Calu3 (cell line): ENCODE results near the gene UXT. TPM values are rescaled to one million over a fixed set of nuclear protein-coding genes. Genes with fewer than 3 reads are reported as not detected.

ENCODE experiments used
- BruUV-seq: library from RNA; stranded (reverse); fragments of 400-500 nt; replicated peaks from 2 replicates; lab custom pipeline; 2021; lab: Mats Ljungman, UMichigan
- CTCF ChIA-PET: fragments of 300-600 bp; sonication (Branson Sonifier 250); formaldehyde crosslinking; loops from one replicate; lab custom pipeline; 2022; ENCODE audit warnings: antibody characterized with exemption; lab: Charles Lee
- DNase-seq: peaks from one replicate; pipeline ENCODE4 v3.0.0; 2022
- H3K27ac Mint-ChIP-seq: one replicate; pipeline ENCODE4 v1.8.0; 2022; ENCODE audit warnings: mixed read lengths; ENCODE audit not compliant: unreplicated experiment
- H3K27me3 Mint-ChIP-seq: one replicate; pipeline ENCODE4 v1.8.0; 2022; ENCODE audit warnings: mixed read lengths; ENCODE audit not compliant: unreplicated experiment
- H3K36me3 Mint-ChIP-seq: one replicate; pipeline ENCODE4 v1.8.0; 2022; ENCODE audit warnings: mild to moderate bottlenecking, moderate library complexity, mixed read lengths; ENCODE audit not compliant: insufficient read depth, unreplicated experiment
- H3K4me1 Mint-ChIP-seq: one replicate; pipeline ENCODE4 v1.8.0; 2022; ENCODE audit warnings: mild to moderate bottlenecking, low read depth, mixed read lengths; ENCODE audit not compliant: unreplicated experiment
- H3K4me3 Mint-ChIP-seq: one replicate; pipeline ENCODE4 v1.8.0; 2022; ENCODE audit warnings: mild to moderate bottlenecking, low read depth, moderate library complexity, mixed read lengths; ENCODE audit not compliant: unreplicated experiment
- H3K9me3 Mint-ChIP-seq: one replicate; pipeline ENCODE4 v1.8.0; 2022; ENCODE audit warnings: low read depth, mixed read lengths; ENCODE audit not compliant: unreplicated experiment
- intact Hi-C: fragments of 100-400 bp; cut with micrococcal nuclease; formaldehyde crosslinking; loops from one replicate; pipeline ENCODE4 v1.10.0; 2022; ENCODE audit not compliant: unreplicated experiment
- total RNA-seq: library from RNA; stranded (reverse); gene quantifications from 2 replicates; pipeline ENCODE4 v1.2.3, GENCODE V29; 2022
- TF ChIP-seq, protein P1 (sequence below): fragments of 200-600 bp; IDR thresholded peaks from one replicate; pipeline ENCODE4 v1.8.0; 2022; ENCODE audit warnings: antibody characterized with exemption; ENCODE audit not compliant: unreplicated experiment

The UXT gene
- total RNA-seq, 1 experiment from 2014 or later, result 112 TPM

GRCh38 chrX:47697181-47697580 is 38.2 kb upstream of the UXT start:
- Mint-ChIP-seq H3K36me3 (no peaks in the 10 kb centered on the region), H3K4me3 (no peak overlapping the region), H3K4me1 (no peaks in the 10 kb centered on the region), H3K9me3 (no peaks in the 10 kb centered on the region), H3K27ac (no peak overlapping the region), H3K27me3 (no peaks in the 10 kb centered on the region)
- no peak for DNase-seq
- BruUV-seq, result no TSS peak
- TF ChIP-seq, protein P1, sequence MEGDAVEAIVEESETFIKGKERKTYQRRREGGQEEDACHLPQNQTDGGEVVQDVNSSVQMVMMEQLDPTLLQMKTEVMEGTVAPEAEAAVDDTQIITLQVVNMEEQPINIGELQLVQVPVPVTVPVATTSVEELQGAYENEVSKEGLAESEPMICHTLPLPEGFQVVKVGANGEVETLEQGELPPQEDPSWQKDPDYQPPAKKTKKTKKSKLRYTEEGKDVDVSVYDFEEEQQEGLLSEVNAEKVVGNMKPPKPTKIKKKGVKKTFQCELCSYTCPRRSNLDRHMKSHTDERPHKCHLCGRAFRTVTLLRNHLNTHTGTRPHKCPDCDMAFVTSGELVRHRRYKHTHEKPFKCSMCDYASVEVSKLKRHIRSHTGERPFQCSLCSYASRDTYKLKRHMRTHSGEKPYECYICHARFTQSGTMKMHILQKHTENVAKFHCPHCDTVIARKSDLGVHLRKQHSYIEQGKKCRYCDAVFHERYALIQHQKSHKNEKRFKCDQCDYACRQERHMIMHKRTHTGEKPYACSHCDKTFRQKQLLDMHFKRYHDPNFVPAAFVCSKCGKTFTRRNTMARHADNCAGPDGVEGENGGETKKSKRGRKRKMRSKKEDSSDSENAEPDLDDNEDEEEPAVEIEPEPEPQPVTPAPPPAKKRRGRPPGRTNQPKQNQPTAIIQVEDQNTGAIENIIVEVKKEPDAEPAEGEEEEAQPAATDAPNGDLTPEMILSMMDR, result no peak
- intact Hi-C loops, result no loop called here
- CTCF ChIA-PET, result interaction anchor here (0.6 kb wide), 1 partner anchor 287 kb away, joined by 3 read pairs; no protein-coding TSS in a partner anchor

DNA sequence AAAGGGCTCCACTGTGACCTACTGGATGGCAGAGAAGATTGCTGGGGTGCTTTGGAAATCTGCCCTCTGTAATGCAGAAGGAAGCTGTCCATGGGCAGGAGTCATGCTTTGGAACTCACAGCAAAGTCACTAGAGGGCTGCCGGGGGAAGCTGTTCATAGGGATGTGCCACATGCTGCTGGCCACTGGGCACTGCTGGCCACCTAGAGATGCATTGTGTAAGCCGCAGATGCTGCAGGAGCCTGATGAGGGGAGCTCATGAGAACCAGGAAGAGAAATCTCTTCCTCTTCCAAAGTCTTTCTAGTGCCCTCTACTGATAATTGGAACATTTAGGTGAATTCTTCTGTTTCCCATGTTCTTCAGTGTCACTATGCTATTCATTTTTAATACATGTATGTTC is 31.2 kb upstream of the UXT start:
- no TSS peak for BruUV-seq
- TF ChIP-seq, protein P1, result no peak
- Mint-ChIP-seq H3K36me3 (no peaks in the 10 kb centered on the region), H3K4me3 (no peak overlapping the region), H3K27ac (no peak overlapping the region), H3K9me3 (no peaks in the 10 kb centered on the region), H3K27me3 (peaks cover 45% of the 10 kb centered on the region), H3K4me1 (no peaks in the 10 kb centered on the region)
- intact Hi-C loops, result no loop called here
- CTCF ChIA-PET, result no interaction called here
- DNase-seq, result no peak

DNA sequence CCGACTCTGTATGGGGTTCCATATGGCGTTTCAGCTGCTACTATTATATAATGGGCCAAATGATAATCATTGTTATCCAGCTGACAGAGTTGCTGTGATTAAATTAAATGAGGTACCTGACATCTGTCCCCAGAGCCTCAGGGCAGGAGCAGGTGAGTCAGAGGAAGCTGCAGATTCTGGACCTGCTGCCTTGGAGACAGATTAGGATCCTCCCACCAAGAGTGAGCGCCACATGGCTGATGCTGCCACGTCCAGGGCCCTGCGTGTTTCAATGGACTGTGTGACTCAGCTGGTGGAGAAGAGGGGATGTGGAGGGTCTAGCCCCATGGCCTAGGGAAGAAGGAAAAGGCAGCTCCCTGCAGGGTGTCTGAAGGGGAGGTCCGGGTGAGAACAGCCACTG is 28.3 kb upstream of the UXT start:
- no peaks in the 10 kb centered on the region for H3K36me3 Mint-ChIP-seq
- H3K4me1 Mint-ChIP-seq, result no peaks in the 10 kb centered on the region
- intact Hi-C loops, result no loop called here
- no peak overlapping the region for H3K27ac Mint-ChIP-seq
- no peak for DNase-seq
- no peak overlapping the region for H3K4me3 Mint-ChIP-seq
- H3K9me3 Mint-ChIP-seq, result no peaks in the 10 kb centered on the region
- CTCF ChIA-PET, result no interaction called here
- BruUV-seq, result no TSS peak
- TF ChIP-seq, protein P1, result no peak
- H3K27me3 Mint-ChIP-seq, result peaks cover 61% of the 10 kb centered on the region

- Mint-ChIP-seq H3K27ac (no peak overlapping the region), H3K4me3 (no peak overlapping the region), H3K9me3 (no peaks in the 10 kb centered on the region), H3K27me3 (peaks cover 85% of the 10 kb centered on the region), H3K36me3 (no peaks in the 10 kb centered on the region), H3K4me1 (no peaks in the 10 kb centered on the region)
- intact Hi-C loops, result no loop called here
- CTCF ChIA-PET, result no interaction called here
- no TSS peak for BruUV-seq
- no peak for DNase-seq
- TF ChIP-seq, protein P1, result no peak
Measured at GRCh38 chrX:47683829-47684205, 24.8 kb upstream of the UXT start.
